NOMO-1 (cell line): ENCODE measurements around the gene GDF15.
"Not testable (repeated sequence)": the region's sequence is repeated elsewhere in the genome, so short reads cannot be mapped to it uniquely, and the experiment has no call there.

Experiments
- DNase-seq, 2 experiments: peaks; one replicate each; lab custom pipeline; 2025; ENCODE audit not compliant: unreplicated experiment in 2 of 2; lab: John Stamatoyannopoulos, UW

GDF15 gene

GRCh38 chr19:18363787-18364186, 22.2 kb upstream of the GDF15 start:
- DNase-seq, result no peak

- DNase-seq, result not testable (repeated sequence)
These were observed 21.6 kb upstream of the GDF15 start for GRCh38 chr19:18364277-18364825.

- peak; percentile 20 to 46 for DNase-seq
These were observed 21.0 kb upstream of the GDF15 start for GRCh38 chr19:18364826-18365528.

GRCh38 chr19:18366021-18366435, 19.9 kb upstream of the GDF15 start:
- no peak for DNase-seq

- no peak for DNase-seq
These were observed 17.3 kb upstream of the GDF15 start for GRCh38 chr19:18368504-18369222.

GRCh38 chr19:18373407-18373891, 12.5 kb upstream of the GDF15 start:
- no peak for DNase-seq

- peak; percentile 82 to 86 for DNase-seq
These were observed 11.9 kb upstream of the GDF15 start for GRCh38 chr19:18373892-18374629.

- DNase-seq, result no peak
These were observed 8.9 kb upstream of the GDF15 start for GRCh38 chr19:18377026-18377425.

GRCh38 chr19:18379803-18380747, 5.9 kb upstream of the GDF15 start:
- peak; percentile 31 to 32 for DNase-seq

- no peak for DNase-seq
These were observed 5.1 kb upstream of the GDF15 start for GRCh38 chr19:18380843-18381242.

- DNase-seq, result not testable (repeated sequence)
These were observed 2.3 kb upstream of the GDF15 start for GRCh38 chr19:18383622-18384021.

- DNase-seq, result no peak
These were observed 1.2 kb upstream of the GDF15 start for GRCh38 chr19:18384775-18385174.

- DNase-seq, result no peak
These were observed 641 bp upstream of the GDF15 start for GRCh38 chr19:18385359-18385674.

- DNase-seq, result no peak
These were observed 749 bp downstream of the GDF15 start for GRCh38 chr19:18386543-18387271.

- DNase-seq, result peak; percentile 70 to 88
These were observed 2.4 kb downstream of the GDF15 start for GRCh38 chr19:18388100-18388959.

- DNase-seq, result no peak
These were observed 3.2 kb downstream of the GDF15 start for GRCh38 chr19:18388960-18389725.

GRCh38 chr19:18389726-18390064, 3.7 kb downstream of the GDF15 start:
- DNase-seq, result no peak
